ENCODE measurements around the gene KDM4C.
"Not testable (repeated sequence)": the region's sequence is repeated elsewhere in the genome, so short reads cannot be mapped to it uniquely, and the experiment has no call there.

Gene KDM4C

GRCh38 chr9:6941501-6941900 is 183.7 kb downstream of the KDM4C start:
- DNase-seq, result no peak

GRCh38 chr9:6942406-6942805 is 184.6 kb downstream of the KDM4C start:
- DNase-seq, result no peak

- no peak for DNase-seq
Measured at GRCh38 chr9:6943293-6943692, 185.5 kb downstream of the KDM4C start.

- no peak for DNase-seq
Measured at GRCh38 chr9:6944093-6944551, 186.3 kb downstream of the KDM4C start.

- DNase-seq, result no peak
Measured at GRCh38 chr9:6944896-6945295, 187.1 kb downstream of the KDM4C start.

- no peak for DNase-seq
Measured at GRCh38 chr9:6945816-6946215, 188.0 kb downstream of the KDM4C start.

- no peak for DNase-seq
Measured at GRCh38 chr9:6946583-6947166, 188.9 kb downstream of the KDM4C start.

- DNase-seq, result not testable (repeated sequence)
Measured at GRCh38 chr9:6948921-6949320, 191.1 kb downstream of the KDM4C start.

GRCh38 chr9:6955251-6955921 is 197.6 kb downstream of the KDM4C start:
- no peak for DNase-seq

- no peak for DNase-seq
Measured at GRCh38 chr9:6956879-6957278, 199.1 kb downstream of the KDM4C start.

GRCh38 chr9:6959270-6960000 is 201.7 kb downstream of the KDM4C start:
- no peak for DNase-seq

GRCh38 chr9:6960777-6961176 is 203.0 kb downstream of the KDM4C start:
- DNase-seq, result no peak

- no peak for DNase-seq
Measured at GRCh38 chr9:6961845-6962522, 204.2 kb downstream of the KDM4C start.

- no peak for DNase-seq
Measured at GRCh38 chr9:6965566-6965965, 207.8 kb downstream of the KDM4C start.

GRCh38 chr9:6968271-6968670 is 210.5 kb downstream of the KDM4C start:
- DNase-seq, result no peak

- DNase-seq, result no peak
Measured at GRCh38 chr9:6969805-6970204, 212.0 kb downstream of the KDM4C start.

GRCh38 chr9:6973089-6973488 is 215.3 kb downstream of the KDM4C start:
- no peak for DNase-seq

GRCh38 chr9:6973762-6974161 is 216.0 kb downstream of the KDM4C start:
- no peak for DNase-seq

GRCh38 chr9:6975198-6975597 is 217.4 kb downstream of the KDM4C start:
- no peak for DNase-seq

GRCh38 chr9:6977761-6978160 is 220.0 kb downstream of the KDM4C start:
- DNase-seq, result no peak

- DNase-seq, result no peak
Measured at GRCh38 chr9:6978591-6978990, 220.8 kb downstream of the KDM4C start.

- DNase-seq, result no peak
Measured at GRCh38 chr9:6984941-6985578, 227.3 kb downstream of the KDM4C start.
